ENCODE measurements around the gene APBA2. TPM values are rescaled to one million over a fixed set of nuclear protein-coding genes. Genes with fewer than 3 reads are reported as not detected.

The APBA2 gene
- polyA plus RNA-seq, 2 of the 4 experiments (the other 2 are of a cell fraction): 11.4 to 12.6 TPM

DNA sequence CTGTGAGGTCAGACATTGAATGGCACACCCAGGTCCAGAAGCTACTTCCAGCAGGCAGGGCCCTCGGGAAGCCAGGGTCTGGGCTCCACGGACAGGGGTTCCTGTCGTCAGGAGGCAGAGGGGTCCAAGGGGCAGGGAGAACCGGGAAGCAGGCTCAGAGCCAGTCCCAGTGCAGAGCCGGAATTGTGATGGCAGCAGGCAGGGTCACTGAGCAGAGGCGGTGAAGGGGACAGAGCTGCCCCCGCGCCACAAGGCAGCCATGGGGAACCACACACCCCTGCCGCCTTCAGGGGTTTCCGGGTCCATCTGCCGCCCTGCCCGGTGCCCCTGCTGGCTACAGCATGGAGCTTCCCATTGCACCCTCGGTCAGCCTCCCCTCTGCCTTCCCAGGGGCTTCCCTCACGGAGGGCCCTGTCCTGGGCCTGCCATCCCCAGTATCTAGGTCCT lies 247.0 kb downstream of the APBA2 start:
- H3K4me3 ChIP-seq: no peak overlapping the region
- H3K9me3 ChIP-seq: no peaks in the 10 kb centered on the region
- no peak for FAIRE-seq
- POLR2A ChIA-PET: no interaction called here
- peak in 1 of 2 experiments; percentile 19; a peak in 3 of 6 replicates for ATAC-seq
- H3K4me1 ChIP-seq: no peaks in the 10 kb centered on the region
- WGBS (ENCODE audit: missing lambda C conversion rate): 65% methylated on average over 14 of the region's 14 CpGs
- H3K4me2 ChIP-seq: no peak overlapping the region
- no peak overlapping the region for H3K27ac ChIP-seq
- CTCF ChIA-PET: interaction anchor here (1.7 kb wide), 1 partner anchor 9 kb away, joined by 7 read pairs; no protein-coding TSS in a partner anchor
- DNase-seq (ENCODE audit: low read depth in 1 of 2, low spot score in 1 of 2): no peak
- no peak for TF ChIP-seq BCL3 (IDR thresholded peaks at IDR 0.05)
- TF ChIP-seq FOSB (CRISPR knock-in tag; IDR thresholded peaks at IDR 0.05): no peak
- no peak for TF ChIP-seq EP300 (IDR thresholded peaks at IDR 0.05)
- TF ChIP-seq CHD2 (IDR thresholded peaks at IDR 0.05; ENCODE audit: low read length, partially characterized antibody): no peak
- no peak for TF ChIP-seq HMGXB4 (CRISPR knock-in tag; IDR thresholded peaks at IDR 0.05; ENCODE audit: borderline replicate concordance)
- TF ChIP-seq RAD21 (conservative IDR thresholded peaks at IDR 0.05 in 1 of 2, IDR thresholded peaks at IDR 0.05 in 1 of 2): no peak
- no peak for TF ChIP-seq SREBF2 (IDR thresholded peaks at IDR 0.05)
- no peak for TF ChIP-seq ATOH8 (CRISPR knock-in tag; IDR thresholded peaks at IDR 0.05; ENCODE audit: low read depth)
- TF ChIP-seq HOXB13 (CRISPR knock-in tag; IDR thresholded peaks at IDR 0.05; ENCODE audit: low read depth): no peak
- TF ChIP-seq NR3C1 (IDR thresholded peaks at IDR 0.05): no peak
- no peak for TF ChIP-seq JUNB (IDR thresholded peaks at IDR 0.05)
- no peak for TF ChIP-seq PHF8 (IDR thresholded peaks at IDR 0.05; ENCODE audit: borderline replicate concordance, low read depth)
- TF ChIP-seq FOXS1 (CRISPR knock-in tag; IDR thresholded peaks at IDR 0.05): no peak
- TF ChIP-seq BHLHE40 (IDR thresholded peaks at IDR 0.05; ENCODE audit: low read depth, low read length): no peak
- TF ChIP-seq KDM1A (IDR thresholded peaks at IDR 0.05; ENCODE audit: low read depth): no peak
- no peak for TF ChIP-seq TP53 (CRISPR knock-in tag; IDR thresholded peaks at IDR 0.05)
- TF ChIP-seq REST (IDR thresholded peaks at IDR 0.05): no peak
- TF ChIP-seq, protein P1, sequence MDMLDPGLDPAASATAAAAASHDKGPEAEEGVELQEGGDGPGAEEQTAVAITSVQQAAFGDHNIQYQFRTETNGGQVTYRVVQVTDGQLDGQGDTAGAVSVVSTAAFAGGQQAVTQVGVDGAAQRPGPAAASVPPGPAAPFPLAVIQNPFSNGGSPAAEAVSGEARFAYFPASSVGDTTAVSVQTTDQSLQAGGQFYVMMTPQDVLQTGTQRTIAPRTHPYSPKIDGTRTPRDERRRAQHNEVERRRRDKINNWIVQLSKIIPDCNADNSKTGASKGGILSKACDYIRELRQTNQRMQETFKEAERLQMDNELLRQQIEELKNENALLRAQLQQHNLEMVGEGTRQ (IDR thresholded peaks at IDR 0.05): no peak

- no peak for FAIRE-seq
- Histone ChIP-seq H3K4me3 (no peak overlapping the region), H3K27ac (no peak overlapping the region), H3K4me1 (no peaks in the 10 kb centered on the region), H3K9me3 (no peaks in the 10 kb centered on the region), H3K4me2 (no peak overlapping the region)
- 84% methylated on average over 7 of the region's 8 CpGs for WGBS (ENCODE audit: missing lambda C conversion rate)
- no peak for TF ChIP-seq PHF8 (IDR thresholded peaks at IDR 0.05; ENCODE audit: borderline replicate concordance, low read depth)
- no peak for TF ChIP-seq CHD2 (IDR thresholded peaks at IDR 0.05; ENCODE audit: low read length, partially characterized antibody)
- TF ChIP-seq RCOR1 (IDR thresholded peaks at IDR 0.05; ENCODE audit: low read depth, low read length): no peak
- no peak for TF ChIP-seq FOSL2 (IDR thresholded peaks at IDR 0.05)
- no peak for TF ChIP-seq FOSL2 (CRISPR knock-in tag; IDR thresholded peaks at IDR 0.05)
- no peak for TF ChIP-seq MYC (IDR thresholded peaks at IDR 0.05; ENCODE audit: borderline replicate concordance, low read length)
- TF ChIP-seq, protein P2, sequence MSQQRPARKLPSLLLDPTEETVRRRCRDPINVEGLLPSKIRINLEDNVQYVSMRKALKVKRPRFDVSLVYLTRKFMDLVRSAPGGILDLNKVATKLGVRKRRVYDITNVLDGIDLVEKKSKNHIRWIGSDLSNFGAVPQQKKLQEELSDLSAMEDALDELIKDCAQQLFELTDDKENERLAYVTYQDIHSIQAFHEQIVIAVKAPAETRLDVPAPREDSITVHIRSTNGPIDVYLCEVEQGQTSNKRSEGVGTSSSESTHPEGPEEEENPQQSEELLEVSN (IDR thresholded peaks at IDR 0.05; ENCODE audit: borderline replicate concordance, low read depth): no peak
- TF ChIP-seq HES2 (IDR thresholded peaks at IDR 0.05): no peak
- TF ChIP-seq HDAC2 (IDR thresholded peaks at IDR 0.05): no peak
- TF ChIP-seq MAX (IDR thresholded peaks at IDR 0.05): no peak
- no peak for TF ChIP-seq ZSCAN20 (CRISPR knock-in tag; IDR thresholded peaks at IDR 0.05)
- no peak for TF ChIP-seq HOXB5 (CRISPR knock-in tag; IDR thresholded peaks at IDR 0.05)
- no peak for TF ChIP-seq RARB (CRISPR knock-in tag; IDR thresholded peaks at IDR 0.05)
- no peak for TF ChIP-seq NR3C1 (IDR thresholded peaks at IDR 0.05)
- POLR2A ChIA-PET: no interaction called here
- no peak for ATAC-seq
- DNase-seq (ENCODE audit: low read depth in 1 of 2, low spot score in 1 of 2): no peak
- CTCF ChIA-PET: interaction anchor here (1.7 kb wide), 1 partner anchor 9 kb away, joined by 7 read pairs; no protein-coding TSS in a partner anchor
Observed at GRCh38 chr15:29133321-29133720, 247.5 kb downstream of the APBA2 start.
